ENCODE data around the gene BHLHE40.

BHLHE40 gene

GRCh38 chr3:4940985-4941384 lies 38.3 kb upstream of the BHLHE40 start:
- TF ChIP-seq, protein P1, sequence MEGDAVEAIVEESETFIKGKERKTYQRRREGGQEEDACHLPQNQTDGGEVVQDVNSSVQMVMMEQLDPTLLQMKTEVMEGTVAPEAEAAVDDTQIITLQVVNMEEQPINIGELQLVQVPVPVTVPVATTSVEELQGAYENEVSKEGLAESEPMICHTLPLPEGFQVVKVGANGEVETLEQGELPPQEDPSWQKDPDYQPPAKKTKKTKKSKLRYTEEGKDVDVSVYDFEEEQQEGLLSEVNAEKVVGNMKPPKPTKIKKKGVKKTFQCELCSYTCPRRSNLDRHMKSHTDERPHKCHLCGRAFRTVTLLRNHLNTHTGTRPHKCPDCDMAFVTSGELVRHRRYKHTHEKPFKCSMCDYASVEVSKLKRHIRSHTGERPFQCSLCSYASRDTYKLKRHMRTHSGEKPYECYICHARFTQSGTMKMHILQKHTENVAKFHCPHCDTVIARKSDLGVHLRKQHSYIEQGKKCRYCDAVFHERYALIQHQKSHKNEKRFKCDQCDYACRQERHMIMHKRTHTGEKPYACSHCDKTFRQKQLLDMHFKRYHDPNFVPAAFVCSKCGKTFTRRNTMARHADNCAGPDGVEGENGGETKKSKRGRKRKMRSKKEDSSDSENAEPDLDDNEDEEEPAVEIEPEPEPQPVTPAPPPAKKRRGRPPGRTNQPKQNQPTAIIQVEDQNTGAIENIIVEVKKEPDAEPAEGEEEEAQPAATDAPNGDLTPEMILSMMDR (IDR thresholded peaks at IDR 0.05; ENCODE audit: extremely low read depth, missing control alignments): no peak
- DNase-seq (ENCODE audit: low spot score): no peak

GRCh38 chr3:4943549-4943948 lies 35.7 kb upstream of the BHLHE40 start:
- TF ChIP-seq, protein P1 (IDR thresholded peaks at IDR 0.05; ENCODE audit: extremely low read depth, missing control alignments): no peak
- no peak for DNase-seq (ENCODE audit: low spot score)

DNA sequence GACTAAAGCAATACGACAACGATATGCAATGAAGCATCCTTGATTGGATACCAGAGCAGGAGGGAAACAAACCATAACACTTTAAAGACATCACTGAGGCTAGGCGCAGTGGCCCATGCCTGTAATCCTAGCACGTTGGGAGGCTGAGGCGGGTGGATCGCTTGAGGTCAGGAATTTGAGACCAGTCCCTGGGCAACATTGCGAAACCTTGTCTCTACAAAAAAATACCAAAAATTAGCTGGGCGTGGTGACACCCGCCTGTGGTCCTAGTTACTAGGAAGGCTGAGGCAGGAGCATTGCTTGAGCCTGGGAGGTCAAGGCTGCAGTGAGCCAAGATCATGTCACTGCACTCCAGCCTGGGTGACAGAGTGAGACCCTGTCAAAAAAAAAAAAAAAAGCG lies 33.9 kb upstream of the BHLHE40 start:
- TF ChIP-seq, protein P1 (IDR thresholded peaks at IDR 0.05; ENCODE audit: extremely low read depth, missing control alignments): no peak
- no peak for DNase-seq (ENCODE audit: low spot score)

GRCh38 chr3:4947028-4947427 lies 32.2 kb upstream of the BHLHE40 start:
- DNase-seq (ENCODE audit: low spot score): no peak
- TF ChIP-seq, protein P1 (IDR thresholded peaks at IDR 0.05; ENCODE audit: extremely low read depth, missing control alignments): no peak

DNA sequence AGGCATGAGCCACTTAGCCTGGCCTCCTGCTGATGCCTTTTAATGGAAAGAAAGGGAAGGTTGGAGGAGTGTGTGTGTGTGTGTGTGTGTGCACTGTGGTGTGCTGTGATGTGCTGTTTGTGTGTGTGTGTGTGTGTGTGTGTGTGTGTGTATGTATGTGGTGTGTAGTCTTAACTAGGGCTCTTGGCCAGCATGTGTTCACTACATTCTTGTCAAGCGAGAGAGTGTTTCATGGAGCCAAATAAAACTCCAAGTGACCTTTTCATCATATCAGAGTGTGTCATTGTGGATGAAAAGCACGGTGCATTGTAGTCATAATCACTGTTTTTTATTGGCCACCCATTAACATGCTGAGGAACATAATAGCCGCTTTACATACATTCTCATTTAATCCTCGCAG lies 30.8 kb upstream of the BHLHE40 start:
- DNase-seq (ENCODE audit: low spot score): no peak
- TF ChIP-seq, protein P1 (IDR thresholded peaks at IDR 0.05; ENCODE audit: extremely low read depth, missing control alignments): no peak

- TF ChIP-seq, protein P1 (IDR thresholded peaks at IDR 0.05; ENCODE audit: extremely low read depth, missing control alignments): no peak
- DNase-seq (ENCODE audit: low spot score): no peak
These were observed 30.2 kb upstream of the BHLHE40 start for GRCh38 chr3:4949004-4949403.

DNA sequence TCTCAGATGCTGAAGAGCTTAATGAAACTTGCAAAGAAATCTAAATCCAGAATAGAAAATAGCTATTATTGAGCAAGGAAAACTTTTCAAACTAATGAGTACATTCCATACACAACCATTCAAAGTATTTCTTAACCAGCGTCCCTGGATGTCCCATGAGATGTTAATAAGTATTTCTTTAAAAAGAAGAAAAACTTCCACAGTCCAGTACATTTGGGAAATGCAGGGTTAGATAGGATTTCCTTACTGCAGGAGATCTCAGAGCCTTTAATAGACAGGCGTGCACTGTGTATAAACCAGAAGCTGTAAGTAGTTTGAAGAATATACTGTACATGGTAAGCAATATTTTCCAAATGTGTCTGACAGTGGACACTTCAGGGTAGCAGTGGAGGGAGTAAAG lies 29.6 kb upstream of the BHLHE40 start:
- TF ChIP-seq, protein P1 (IDR thresholded peaks at IDR 0.05; ENCODE audit: extremely low read depth, missing control alignments): no peak

More for the DNA sequence above, 29.6 kb upstream of the BHLHE40 start:
- no peak for DNase-seq (ENCODE audit: low spot score)
